Smooth muscle cell (in vitro differentiated cells): ENCODE results near the gene EXPH5. TPM values are rescaled to one million over a fixed set of nuclear protein-coding genes. Genes with fewer than 3 reads are reported as not detected.
A peak's percentile ranks its signal among the peaks of the same experiment; 100 is the strongest.
"Not testable (repeated sequence)": the region's sequence is repeated elsewhere in the genome, so short reads cannot be mapped to it uniquely, and the experiment has no call there.

ENCODE experiments used
- DNase-seq: peaks from one replicate; lab custom pipeline; 2025; ENCODE audit not compliant: unreplicated experiment; lab: John Stamatoyannopoulos, UW
- H2AFZ ChIP-seq: fragments of 200-600 bp; sonication (generic); 2 replicates; pipeline ENCODE4 v1.6.0; 2016; ENCODE audit warnings: antibody characterized with exemption, low read depth, mild to moderate bottlenecking
- H3F3A ChIP-seq: fragments of 200-600 bp; sonication (generic); 2 replicates; pipeline ENCODE4 v1.6.0; 2017; ENCODE audit warnings: antibody characterized with exemption, low read depth
- H3K27ac ChIP-seq: fragments of 200-600 bp; sonication (generic); 2 replicates; pipeline ENCODE4 v1.5.1; 2016; ENCODE audit warnings: low read depth, mild to moderate bottlenecking
- H3K27me3 ChIP-seq: fragments of 200-600 bp; sonication (generic); 2 replicates; pipeline ENCODE4 v1.6.1; 2016; ENCODE audit warnings: low read depth, mild to moderate bottlenecking
- H3K36me3 ChIP-seq: fragments of 200-600 bp; sonication (generic); 2 replicates; pipeline ENCODE4 v1.5.1; 2016; ENCODE audit warnings: low read depth
- H3K4me1 ChIP-seq: fragments of 200-600 bp; sonication (generic); 2 replicates; pipeline ENCODE4 v1.5.1; 2016; ENCODE audit warnings: low read depth
- H3K4me2 ChIP-seq: fragments of 200-600 bp; sonication (generic); 2 replicates; pipeline ENCODE4 v1.6.0; 2016; ENCODE audit warnings: mild to moderate bottlenecking
- H3K4me3 ChIP-seq: fragments of 200-600 bp; sonication (generic); 2 replicates; pipeline ENCODE4 v1.5.1; 2016; ENCODE audit warnings: mild to moderate bottlenecking
- H3K79me2 ChIP-seq: fragments of 200-600 bp; sonication (generic); 2 replicates; pipeline ENCODE4 v1.6.0; 2016; ENCODE audit warnings: low read depth, mild to moderate bottlenecking
- H3K9ac ChIP-seq: fragments of 200-600 bp; sonication (generic); 2 replicates; pipeline ENCODE4 v1.6.0; 2016; ENCODE audit warnings: low read depth
- H3K9me3 ChIP-seq: fragments of 200-600 bp; sonication (generic); replicated peaks from 2 replicates; pipeline ENCODE4 v1.5.1; 2016; ENCODE audit warnings: low read depth
- H4K20me1 ChIP-seq: fragments of 200-600 bp; sonication (generic); 2 replicates; pipeline ENCODE4 v1.6.0; 2016; ENCODE audit warnings: low read depth
- WGBS: methylation state at CpG from one replicate; pipeline ENCODE4 v1.1.7; 2016; ENCODE audit warnings: low lambda C conversion rate; 5-methylcytosine and 5-hydroxymethylcytosine counted together
- polyA plus RNA-seq: library from polyadenylated mRNA; unstranded; fragments of >200 nt; fragmentation: Nextera tagmentation; extraction: Ambion mirVana; gene quantifications from 2 replicates; pipeline ENCODE4 v1.2.1, GENCODE V29; 2016
- total RNA-seq: library from RNA; depleted of rRNA; stranded (reverse); fragments of >200 nt; gene quantifications from 2 replicates; pipeline ENCODE4 v1.2.3, GENCODE V29; 2014
- TF ChIP-seq, protein P1 (sequence below): fragments of 200-600 bp; sonication (generic); IDR thresholded peaks from 2 replicates; pipeline ENCODE4 v1.5.1; 2017; ENCODE audit warnings: borderline replicate concordance, mild to moderate bottlenecking, antibody characterized with exemption; ENCODE audit not compliant: insufficient read depth, poor library complexity, severe bottlenecking

The EXPH5 gene, protein sequence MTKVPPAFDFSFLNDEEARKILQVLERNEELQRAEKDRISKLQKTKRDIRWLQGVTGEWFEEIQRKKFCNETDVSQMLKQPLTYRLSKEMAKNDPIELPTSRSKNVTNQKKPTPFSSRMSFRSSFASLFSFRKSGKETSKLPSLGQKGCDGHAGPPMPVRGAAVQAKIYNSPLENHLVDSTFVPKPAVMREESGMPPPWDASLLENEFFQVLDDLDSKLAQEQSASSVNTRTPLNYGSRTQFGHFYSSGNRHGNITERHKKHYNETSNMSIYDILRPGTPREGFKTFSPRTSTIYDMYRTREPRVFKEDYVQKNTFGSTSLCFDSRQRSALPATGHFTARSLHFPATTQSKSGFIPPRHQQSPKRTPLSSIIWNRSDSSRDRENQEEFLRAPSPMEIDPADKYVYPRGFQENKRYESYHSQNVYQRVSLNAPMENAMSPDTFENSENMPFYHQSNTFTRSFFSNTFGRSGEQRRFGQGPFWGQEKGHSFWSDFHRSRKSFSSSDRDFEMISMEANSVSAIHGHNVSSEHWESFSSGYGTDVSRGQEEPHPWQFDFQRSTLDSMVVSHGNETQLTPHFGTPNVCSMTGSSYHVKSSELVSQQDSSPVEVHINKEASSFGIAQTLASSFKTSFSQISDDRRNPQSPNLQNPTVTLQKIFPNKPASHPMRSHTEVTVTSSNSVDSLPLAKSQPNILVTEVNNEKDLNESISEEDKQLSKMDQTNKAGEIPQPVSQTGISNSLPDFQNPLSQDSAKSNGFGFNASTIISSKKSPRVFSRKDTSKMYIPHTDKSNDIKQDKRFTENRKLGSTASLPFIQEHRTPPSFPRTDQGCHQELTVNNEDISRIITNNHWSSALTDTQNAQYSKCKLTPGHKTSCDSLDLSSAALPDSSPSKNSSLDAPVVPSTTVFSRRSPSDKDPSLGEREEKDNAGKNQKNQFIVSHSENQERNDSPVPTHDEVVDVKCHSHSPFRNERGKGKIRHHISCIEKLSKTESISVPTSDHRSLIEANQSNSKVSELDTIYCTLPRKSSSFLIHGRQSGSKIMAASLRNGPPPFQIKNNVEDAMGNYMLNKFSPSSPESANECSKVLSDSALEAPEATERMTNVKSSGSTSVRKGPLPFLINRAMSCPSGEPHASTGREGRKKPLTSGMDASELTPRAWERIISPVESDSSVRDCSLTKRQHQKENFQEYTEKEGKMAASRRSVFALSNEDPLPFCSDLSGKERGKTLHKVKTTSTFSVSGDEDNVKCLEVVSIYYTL (N-terminal part only)
- 5.7 and 6.9 TPM in 2 replicates for total RNA-seq
- 0.54 and 1.6 TPM in 2 replicates for polyA plus RNA-seq

DNA sequence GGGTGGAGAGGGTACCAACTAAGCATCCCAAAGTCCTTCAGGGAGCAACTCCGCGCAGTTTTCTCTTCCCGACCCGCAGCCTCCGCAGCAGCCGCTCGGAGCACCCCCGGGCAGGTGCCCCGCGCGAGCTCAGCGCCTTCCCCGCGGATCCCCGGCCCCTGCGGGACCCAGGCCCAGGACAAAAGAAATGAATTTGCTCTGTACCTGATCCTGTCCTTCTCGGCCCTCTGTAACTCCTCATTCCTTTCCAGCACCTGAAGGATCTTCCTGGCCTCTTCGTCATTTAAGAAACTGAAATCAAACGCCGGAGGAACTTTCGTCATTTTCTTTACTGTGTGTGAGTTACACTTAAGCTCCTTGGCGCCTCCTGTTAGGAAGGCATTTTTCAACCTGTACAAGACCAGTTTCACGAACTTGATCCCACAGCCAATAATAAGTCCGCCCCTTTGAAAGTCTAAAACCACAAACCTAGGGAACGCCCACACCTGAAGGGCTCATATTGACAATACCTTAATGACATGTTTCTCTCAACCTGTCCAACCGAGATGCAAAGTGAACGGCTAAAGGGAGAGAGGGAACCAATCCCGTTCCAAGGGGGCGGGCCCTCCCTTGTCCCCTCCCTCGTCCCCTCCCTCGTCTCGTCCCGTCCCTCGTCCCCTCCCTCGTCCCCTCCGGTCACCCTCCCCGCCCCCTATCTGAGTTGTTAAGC lies at the start of gene EXPH5:
Gene EXPH5 (minus strand): TSS at position 555 of the 709 bp plus-strand sequence. CDS start 232 bp downstream, at position 323.
- Histone ChIP-seq H3K4me2 (peak within 1 kb of the TSS; percentile 92), H3K9me3 (no peaks in the 10 kb centered on the region), H4K20me1 (no peaks in the 10 kb centered on the region), H3K36me3 (no peaks in the 10 kb centered on the region), H3K4me3 (peak within 1 kb of the TSS; percentile 63), H3K79me2 (no peaks in the 10 kb centered on the region), H3F3A (no peaks in the 10 kb centered on the region), H3K27me3 (peaks cover 14% of the 10 kb centered on the region), H3K9ac (peak within 1 kb of the TSS; percentile 54), H2AFZ (peak within 1 kb of the TSS; percentile 66), H3K4me1 (peaks cover 9% of the 10 kb centered on the region), H3K27ac (peak within 1 kb of the TSS; percentile 49)
- WGBS = under 1% methylated on average over 36 of the region's 37 CpGs
- DNase-seq = no peak
- TF ChIP-seq, protein P1, sequence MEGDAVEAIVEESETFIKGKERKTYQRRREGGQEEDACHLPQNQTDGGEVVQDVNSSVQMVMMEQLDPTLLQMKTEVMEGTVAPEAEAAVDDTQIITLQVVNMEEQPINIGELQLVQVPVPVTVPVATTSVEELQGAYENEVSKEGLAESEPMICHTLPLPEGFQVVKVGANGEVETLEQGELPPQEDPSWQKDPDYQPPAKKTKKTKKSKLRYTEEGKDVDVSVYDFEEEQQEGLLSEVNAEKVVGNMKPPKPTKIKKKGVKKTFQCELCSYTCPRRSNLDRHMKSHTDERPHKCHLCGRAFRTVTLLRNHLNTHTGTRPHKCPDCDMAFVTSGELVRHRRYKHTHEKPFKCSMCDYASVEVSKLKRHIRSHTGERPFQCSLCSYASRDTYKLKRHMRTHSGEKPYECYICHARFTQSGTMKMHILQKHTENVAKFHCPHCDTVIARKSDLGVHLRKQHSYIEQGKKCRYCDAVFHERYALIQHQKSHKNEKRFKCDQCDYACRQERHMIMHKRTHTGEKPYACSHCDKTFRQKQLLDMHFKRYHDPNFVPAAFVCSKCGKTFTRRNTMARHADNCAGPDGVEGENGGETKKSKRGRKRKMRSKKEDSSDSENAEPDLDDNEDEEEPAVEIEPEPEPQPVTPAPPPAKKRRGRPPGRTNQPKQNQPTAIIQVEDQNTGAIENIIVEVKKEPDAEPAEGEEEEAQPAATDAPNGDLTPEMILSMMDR = no peak

DNA sequence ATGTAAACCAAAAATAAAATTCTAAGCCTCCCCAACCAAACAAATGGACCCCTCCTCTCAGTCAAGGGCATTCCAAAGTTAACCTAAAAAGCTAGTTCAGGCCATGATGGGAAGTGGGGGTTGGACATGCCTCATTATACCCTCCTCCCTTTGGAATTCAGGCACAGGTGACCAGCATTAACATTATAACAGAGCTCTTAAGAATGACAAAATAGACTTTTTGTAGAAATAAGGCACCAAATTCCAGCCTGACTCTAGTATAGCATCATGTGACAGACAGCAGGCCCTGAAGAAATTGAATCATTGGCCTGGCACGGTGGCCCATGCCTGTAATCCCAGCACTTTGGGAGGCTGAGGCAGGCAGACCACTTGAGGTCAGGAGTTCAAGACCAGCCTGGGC lies 48.2 kb upstream of the EXPH5 start:
- not testable (repeated sequence) for H3K4me2 ChIP-seq, H3K79me2 ChIP-seq, H3K4me1 ChIP-seq, H2AFZ ChIP-seq, H3K9ac ChIP-seq, H3K27ac ChIP-seq, H3K9me3 ChIP-seq, H3F3A ChIP-seq, DNase-seq, H4K20me1 ChIP-seq, H3K36me3 ChIP-seq, H3K27me3 ChIP-seq, H3K4me3 ChIP-seq
- WGBS = 89% methylated on average over 1 of the region's 1 CpG

DNA sequence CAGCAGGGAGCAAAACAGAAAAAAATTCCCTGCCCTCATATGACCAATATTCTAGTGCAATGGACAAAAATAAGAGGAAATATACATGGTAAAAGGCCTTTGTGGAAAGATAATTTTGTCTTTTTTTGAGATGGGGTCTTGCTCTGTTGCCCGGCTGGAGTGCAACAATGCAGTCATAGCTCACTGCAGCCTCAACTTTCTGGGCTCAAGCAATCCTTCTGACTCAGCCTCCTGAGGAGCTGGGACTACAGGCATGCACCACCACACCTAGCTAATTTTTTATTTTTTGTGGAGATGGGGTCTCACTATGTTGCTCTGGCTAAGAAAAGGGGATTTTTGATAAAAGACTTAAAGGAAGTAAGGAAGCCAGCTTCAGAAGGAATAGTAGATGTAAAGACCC lies 45.6 kb upstream of the EXPH5 start:
- no peaks in the 10 kb centered on the region for H3K9me3 ChIP-seq
- 91% methylated on average over 1 of the region's 1 CpG for WGBS
- H3K36me3 ChIP-seq = no peaks in the 10 kb centered on the region

More for the DNA sequence above, 45.6 kb upstream of the EXPH5 start:
- Histone ChIP-seq H3K79me2 (no peaks in the 10 kb centered on the region), H3K27me3 (no peaks in the 10 kb centered on the region), H3K4me1 (no peaks in the 10 kb centered on the region), H3F3A (no peaks in the 10 kb centered on the region), H3K9ac (no peak overlapping the region), H3K4me3 (no peak overlapping the region), H2AFZ (no peak overlapping the region), H3K27ac (no peak overlapping the region), H4K20me1 (no peaks in the 10 kb centered on the region), H3K4me2 (no peak overlapping the region)
- TF ChIP-seq, protein P1 = no peak
- no peak for DNase-seq
